ENCODE data around the gene SLC39A11. TPM values are rescaled to one million over a fixed set of nuclear protein-coding genes. Genes with fewer than 3 reads are reported as not detected.
A peak's percentile ranks its signal among the peaks of the same experiment; 100 is the strongest.

SLC39A11 gene
- total and polyA plus RNA-seq, 4 donors: 9.3 to 49.3 (median 24.7) TPM

- no peaks in the 10 kb centered on the region for H3K4me1 ChIP-seq (ENCODE audit: control insufficient read depth in 5 of 5, insufficient read depth in 5 of 5, low read length in 5 of 5)
- 81 to 91% methylated on average over 4 of the region's 4 CpGs for WGBS, 2 donors
- H3K9me3 ChIP-seq (ENCODE audit: control insufficient read depth in 4 of 4, insufficient read depth in 3 of 4, low read length in 3 of 4): peaks cover 0 to 2% (median 0%) of the 10 kb centered on the region in 4 donors
- H3K27me3 ChIP-seq (ENCODE audit: control insufficient read depth in 3 of 3, insufficient read depth in 3 of 3, low read length in 2 of 3): no peaks in the 10 kb centered on the region
- H3K36me3 ChIP-seq (ENCODE audit: control insufficient read depth in 4 of 4, insufficient read depth in 4 of 4, low read length in 4 of 4): peaks cover 0 to 3% (median 0%) of the 10 kb centered on the region in 4 donors
- no peak overlapping the region for H3K9ac ChIP-seq (ENCODE audit: insufficient read depth in 1 of 2, low read length in 2 of 2)
- DNase-seq (no peak), ATAC-seq (ENCODE audit: insufficient read depth, low FRiP score) (no peak)
- H3K4me3 ChIP-seq: no peak overlapping the region
- no peak overlapping the region for H3K27ac ChIP-seq (ENCODE audit: low read depth in 1 of 2, low read length in 1 of 2)
- TF ChIP-seq, protein P1, sequence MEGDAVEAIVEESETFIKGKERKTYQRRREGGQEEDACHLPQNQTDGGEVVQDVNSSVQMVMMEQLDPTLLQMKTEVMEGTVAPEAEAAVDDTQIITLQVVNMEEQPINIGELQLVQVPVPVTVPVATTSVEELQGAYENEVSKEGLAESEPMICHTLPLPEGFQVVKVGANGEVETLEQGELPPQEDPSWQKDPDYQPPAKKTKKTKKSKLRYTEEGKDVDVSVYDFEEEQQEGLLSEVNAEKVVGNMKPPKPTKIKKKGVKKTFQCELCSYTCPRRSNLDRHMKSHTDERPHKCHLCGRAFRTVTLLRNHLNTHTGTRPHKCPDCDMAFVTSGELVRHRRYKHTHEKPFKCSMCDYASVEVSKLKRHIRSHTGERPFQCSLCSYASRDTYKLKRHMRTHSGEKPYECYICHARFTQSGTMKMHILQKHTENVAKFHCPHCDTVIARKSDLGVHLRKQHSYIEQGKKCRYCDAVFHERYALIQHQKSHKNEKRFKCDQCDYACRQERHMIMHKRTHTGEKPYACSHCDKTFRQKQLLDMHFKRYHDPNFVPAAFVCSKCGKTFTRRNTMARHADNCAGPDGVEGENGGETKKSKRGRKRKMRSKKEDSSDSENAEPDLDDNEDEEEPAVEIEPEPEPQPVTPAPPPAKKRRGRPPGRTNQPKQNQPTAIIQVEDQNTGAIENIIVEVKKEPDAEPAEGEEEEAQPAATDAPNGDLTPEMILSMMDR (IDR thresholded peaks at IDR 0.05; ENCODE audit: control extremely low read depth, extremely low read depth): no peak
Observed at GRCh38 chr17:72743037-72743467, 349.4 kb downstream of the SLC39A11 start.

GRCh38 chr17:72737151-72737690 lies 355.3 kb downstream of the SLC39A11 start:
- WGBS, 2 donors: 95% methylated on average over 4 of the region's 4 CpGs
- TF ChIP-seq, protein P1 (IDR thresholded peaks at IDR 0.05; ENCODE audit: control extremely low read depth, extremely low read depth): no peak
- Histone ChIP-seq H3K9me3 (ENCODE audit: control insufficient read depth in 4 of 4, insufficient read depth in 3 of 4, low read length in 3 of 4) (peaks cover 0 to 2% (median 0%) of the 10 kb centered on the region in 4 donors), H3K27me3 (ENCODE audit: control insufficient read depth in 3 of 3, insufficient read depth in 3 of 3, low read length in 2 of 3) (no peaks in the 10 kb centered on the region), H3K27ac (ENCODE audit: low read depth in 1 of 2, low read length in 1 of 2) (no peak overlapping the region), H3K9ac (ENCODE audit: insufficient read depth in 1 of 2, low read length in 2 of 2) (no peak overlapping the region), H3K4me1 (ENCODE audit: control insufficient read depth in 5 of 5, insufficient read depth in 5 of 5, low read length in 5 of 5) (no peaks in the 10 kb centered on the region), H3K4me3 (no peak overlapping the region), H3K36me3 (ENCODE audit: control insufficient read depth in 4 of 4, insufficient read depth in 4 of 4, low read length in 4 of 4) (peaks cover 0 to 7% (median 0%) of the 10 kb centered on the region in 4 donors)
- ATAC-seq (ENCODE audit: insufficient read depth, low FRiP score) (no peak), DNase-seq (peak in 2 of 3 donors; percentile 17 to 34)

GRCh38 chr17:72735592-72735991 lies 356.9 kb downstream of the SLC39A11 start:
- Histone ChIP-seq H3K27me3 (ENCODE audit: control insufficient read depth in 3 of 3, insufficient read depth in 3 of 3, low read length in 2 of 3) (no peaks in the 10 kb centered on the region), H3K27ac (ENCODE audit: low read depth in 1 of 2, low read length in 1 of 2) (no peak overlapping the region), H3K36me3 (ENCODE audit: control insufficient read depth in 4 of 4, insufficient read depth in 4 of 4, low read length in 4 of 4) (peaks cover 0 to 7% (median 0%) of the 10 kb centered on the region in 4 donors), H3K4me1 (ENCODE audit: control insufficient read depth in 5 of 5, insufficient read depth in 5 of 5, low read length in 5 of 5) (no peaks in the 10 kb centered on the region), H3K9me3 (ENCODE audit: control insufficient read depth in 4 of 4, insufficient read depth in 3 of 4, low read length in 3 of 4) (peaks cover 0 to 2% (median 0%) of the 10 kb centered on the region in 4 donors), H3K4me3 (no peak overlapping the region), H3K9ac (ENCODE audit: insufficient read depth in 1 of 2, low read length in 2 of 2) (no peak overlapping the region)
- WGBS, 2 donors: 97 to 98% methylated on average over 8 of the region's 8 CpGs
- TF ChIP-seq, protein P1 (IDR thresholded peaks at IDR 0.05; ENCODE audit: control extremely low read depth, extremely low read depth): no peak
- DNase-seq (no peak), ATAC-seq (ENCODE audit: insufficient read depth, low FRiP score) (no peak)

- WGBS, 2 donors: 96 to 97% methylated on average over 10 of the region's 10 CpGs
- peaks cover 0 to 2% (median 0%) of the 10 kb centered on the region in 4 donors for H3K9me3 ChIP-seq (ENCODE audit: control insufficient read depth in 4 of 4, insufficient read depth in 3 of 4, low read length in 3 of 4)
- ATAC-seq (ENCODE audit: insufficient read depth, low FRiP score): no peak
- no peaks in the 10 kb centered on the region for H3K4me1 ChIP-seq (ENCODE audit: control insufficient read depth in 5 of 5, insufficient read depth in 5 of 5, low read length in 5 of 5)
- DNase-seq: no peak
- no peak overlapping the region for H3K4me3 ChIP-seq
- H3K36me3 ChIP-seq (ENCODE audit: control insufficient read depth in 4 of 4, insufficient read depth in 4 of 4, low read length in 4 of 4): peaks cover 0 to 7% (median 0%) of the 10 kb centered on the region in 4 donors
- TF ChIP-seq, protein P1 (IDR thresholded peaks at IDR 0.05; ENCODE audit: control extremely low read depth, extremely low read depth): no peak
- no peak overlapping the region for H3K9ac ChIP-seq (ENCODE audit: insufficient read depth in 1 of 2, low read length in 2 of 2)
- H3K27ac ChIP-seq (ENCODE audit: low read depth in 1 of 2, low read length in 1 of 2): no peak overlapping the region
- H3K27me3 ChIP-seq (ENCODE audit: control insufficient read depth in 3 of 3, insufficient read depth in 3 of 3, low read length in 2 of 3): no peaks in the 10 kb centered on the region
Observed at GRCh38 chr17:72735048-72735447, 357.4 kb downstream of the SLC39A11 start.

All from lung (tissue), 12 donors.